ENCODE results near the gene SPSB1. TPM values are rescaled to one million over a fixed set of nuclear protein-coding genes. Genes with fewer than 3 reads are reported as not detected.

Gene SPSB1
- total RNA-seq = 10 to 100 TPM; 40.0 to 82.1 (median 52.6) TPM

DNA sequence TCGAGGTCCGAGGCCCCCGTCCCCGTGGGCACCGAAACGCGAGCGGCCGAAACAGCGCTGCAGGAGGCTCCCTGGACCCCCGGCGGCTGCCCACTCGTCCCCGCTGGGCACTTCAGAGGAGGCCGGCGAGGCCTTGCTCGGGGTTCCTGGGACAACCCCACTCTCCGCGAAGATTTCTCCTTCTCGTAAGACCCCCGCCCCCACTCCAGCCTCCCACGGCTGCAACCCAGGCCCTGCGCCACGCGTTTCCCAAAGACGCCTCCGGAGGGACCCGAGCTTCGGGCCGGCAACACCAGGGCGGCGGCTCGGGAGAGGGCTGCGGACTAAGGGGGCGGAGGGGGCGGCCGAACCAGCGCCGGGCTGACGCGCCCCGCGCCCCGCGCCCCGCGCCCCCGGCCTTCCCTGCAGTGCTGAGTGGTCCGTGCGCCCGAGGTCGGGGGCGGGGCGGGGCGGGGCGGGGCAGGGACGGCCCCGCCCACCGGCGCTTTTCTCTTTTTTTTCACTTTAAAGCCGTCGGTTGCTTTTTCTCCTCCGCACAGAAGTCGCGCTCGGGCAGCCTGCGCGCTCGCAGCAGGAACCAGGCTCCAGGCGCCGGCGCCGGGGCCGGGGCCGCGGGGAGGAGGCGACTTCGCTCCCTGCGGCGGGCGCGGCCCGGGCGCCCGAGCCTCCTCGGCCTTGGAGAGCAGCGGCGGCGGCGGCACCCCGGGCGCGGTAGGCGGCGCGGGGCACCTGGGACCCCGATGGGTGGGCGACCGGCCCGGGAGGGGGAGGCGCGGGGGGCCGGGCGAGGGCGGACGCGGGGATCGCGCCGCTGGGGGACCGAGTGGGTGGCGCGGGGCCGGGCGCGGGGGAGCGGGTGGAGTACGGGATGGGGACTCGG lies at the start of gene SPSB1:
TSS of gene SPSB1 (plus strand) at position 534 of the 880 bp plus-strand sequence. CDS start 62,998 bp downstream, outside the sequence.
- 5% methylated on average over 45 of the region's 119 CpGs; no CpG with 5 or more reads in 1 of the 2 donors for WGBS, 2 donors (ENCODE audit: low coverage in 1 of 2)
- in situ Hi-C loops (cut with MboI; ENCODE audit: low pct_ligation_motif_present in 1 of 4, low pct_unique_long_range_greater_than_20kb in 1 of 4, low sequenced_read_pairs in 3 of 4) = loop anchor here in 1 of 4 donors (25.0 kb wide), 1 partner anchor 170 kb away; no protein-coding TSS in a partner anchor
- Histone ChIP-seq H3K36me3 (no peaks in the 10 kb centered on the region), H3K27me3 (no peaks in the 10 kb centered on the region), H3K4me3 (peak within 1 kb of the TSS; percentile 59 to 99 (median 82)), H3K9me3 (peaks cover 9 to 10% of the 10 kb centered on the region in 2 donors), H3K27ac (peak within 1 kb of the TSS; percentile 94 to 96 (median 96)), H3K4me1 (peaks cover 20 to 44% (median 30%) of the 10 kb centered on the region in 4 donors)
- peak; percentile 88 for DNase-seq
- intact Hi-C loops (cut with DNase I; ENCODE audit: low total_unique reads) = loop anchor here (5.0 to 10.0 kb wide), 2 partner anchors 82 to 160 kb away; no protein-coding TSS in a partner anchor
- peak; percentile 84 to 94 (median 91) for TF ChIP-seq POLR2AphosphoS5 (IDR thresholded peaks at IDR 0.05)
- TF ChIP-seq, protein P1, sequence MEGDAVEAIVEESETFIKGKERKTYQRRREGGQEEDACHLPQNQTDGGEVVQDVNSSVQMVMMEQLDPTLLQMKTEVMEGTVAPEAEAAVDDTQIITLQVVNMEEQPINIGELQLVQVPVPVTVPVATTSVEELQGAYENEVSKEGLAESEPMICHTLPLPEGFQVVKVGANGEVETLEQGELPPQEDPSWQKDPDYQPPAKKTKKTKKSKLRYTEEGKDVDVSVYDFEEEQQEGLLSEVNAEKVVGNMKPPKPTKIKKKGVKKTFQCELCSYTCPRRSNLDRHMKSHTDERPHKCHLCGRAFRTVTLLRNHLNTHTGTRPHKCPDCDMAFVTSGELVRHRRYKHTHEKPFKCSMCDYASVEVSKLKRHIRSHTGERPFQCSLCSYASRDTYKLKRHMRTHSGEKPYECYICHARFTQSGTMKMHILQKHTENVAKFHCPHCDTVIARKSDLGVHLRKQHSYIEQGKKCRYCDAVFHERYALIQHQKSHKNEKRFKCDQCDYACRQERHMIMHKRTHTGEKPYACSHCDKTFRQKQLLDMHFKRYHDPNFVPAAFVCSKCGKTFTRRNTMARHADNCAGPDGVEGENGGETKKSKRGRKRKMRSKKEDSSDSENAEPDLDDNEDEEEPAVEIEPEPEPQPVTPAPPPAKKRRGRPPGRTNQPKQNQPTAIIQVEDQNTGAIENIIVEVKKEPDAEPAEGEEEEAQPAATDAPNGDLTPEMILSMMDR (IDR thresholded peaks at IDR 0.05) = peak in 2 of 5 experiments; percentile 8 to 16
- peak; percentile 73 for TF ChIP-seq POLR2A (IDR thresholded peaks at IDR 0.05)
- TF ChIP-seq EP300 (IDR thresholded peaks at IDR 0.05; ENCODE audit: low read depth) = no peak

DNA sequence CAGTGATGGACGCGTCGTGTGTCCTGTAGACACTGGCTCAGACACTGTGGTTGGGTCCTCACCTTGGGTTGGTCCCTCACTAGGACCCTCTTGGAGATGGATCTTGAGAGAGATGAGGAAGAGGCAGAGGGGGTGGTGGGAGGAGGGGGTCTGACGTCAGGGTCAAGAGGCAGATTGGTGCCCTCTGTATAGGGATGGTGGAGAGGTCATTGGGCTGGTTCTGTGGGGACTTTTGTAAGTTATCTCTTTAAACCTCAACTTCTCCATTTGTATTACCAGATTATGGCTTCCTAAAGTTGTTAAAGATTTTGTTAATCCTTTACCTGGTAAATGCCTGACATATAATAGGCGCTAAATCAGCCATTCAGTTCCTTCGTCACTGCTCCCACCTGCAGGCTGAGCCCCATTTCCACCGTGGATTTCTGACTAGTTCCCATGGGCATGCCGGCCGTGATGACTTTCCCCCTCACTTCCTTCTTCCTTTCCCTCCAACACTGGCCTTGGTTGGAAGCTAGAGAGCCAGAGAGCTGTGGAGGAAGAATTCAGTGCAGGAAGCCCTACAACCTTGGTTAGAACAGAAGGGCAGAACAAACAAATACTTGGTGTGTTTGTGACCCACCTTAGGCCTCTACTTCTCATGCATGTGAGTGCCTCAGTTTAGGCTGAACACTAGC lies 49.5 kb upstream of the SPSB1 start:
- Histone ChIP-seq H3K27ac (peak overlapping the region; percentile 41 to 66 (median 50)), H3K4me1 (peaks cover 26 to 70% (median 46%) of the 10 kb centered on the region in 4 donors)
- TF ChIP-seq POLR2AphosphoS5 (IDR thresholded peaks at IDR 0.05) = no peak
- no peak for TF ChIP-seq POLR2A (IDR thresholded peaks at IDR 0.05)
- TF ChIP-seq, protein P1 (IDR thresholded peaks at IDR 0.05) = no peak
- no peak for TF ChIP-seq EP300 (IDR thresholded peaks at IDR 0.05; ENCODE audit: low read depth)

DNA sequence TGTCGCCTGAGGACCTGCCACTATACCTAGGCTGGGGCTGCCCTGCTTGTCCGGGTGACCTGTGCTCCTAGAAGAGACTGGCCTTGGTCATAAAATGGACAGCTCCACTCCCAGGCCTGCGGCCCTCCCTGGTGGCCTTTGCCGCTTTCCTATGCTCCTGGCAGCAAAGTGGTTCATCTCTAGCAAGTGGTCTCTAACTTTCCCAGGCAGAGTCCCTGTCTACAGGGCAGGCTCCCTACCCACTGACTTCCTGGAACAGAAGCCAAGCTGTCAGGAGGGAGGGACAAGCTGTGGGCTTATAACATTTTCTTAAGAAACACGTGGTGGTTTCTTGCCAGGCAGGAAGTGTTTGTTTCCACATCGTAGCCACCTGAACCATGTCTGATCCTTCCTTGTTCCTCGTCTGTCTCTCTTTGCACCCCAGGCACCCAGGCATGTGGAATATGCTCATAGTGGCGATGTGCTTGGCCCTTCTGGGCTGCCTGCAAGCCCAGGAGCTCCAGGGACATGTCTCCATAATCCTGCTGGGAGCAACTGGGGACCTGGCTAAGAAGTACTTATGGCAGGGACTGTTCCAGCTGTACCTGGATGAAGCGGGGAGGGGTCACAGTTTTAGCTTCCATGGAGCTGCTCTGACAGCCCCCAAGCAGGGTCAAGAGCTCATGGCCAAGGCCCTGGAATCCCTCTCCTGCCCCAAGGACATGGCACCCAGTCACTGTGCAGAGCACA lies 48.0 kb upstream of the SPSB1 start:
- no peak overlapping the region for H3K4me3 ChIP-seq
- intact Hi-C loops (cut with DNase I; ENCODE audit: low total_unique reads) (no loop called here), in situ Hi-C loops (cut with MboI; ENCODE audit: low pct_ligation_motif_present in 1 of 4, low pct_unique_long_range_greater_than_20kb in 1 of 4, low sequenced_read_pairs in 3 of 4) (no loop called here)
- peak overlapping the region; percentile 47 to 70 (median 62) for H3K27ac ChIP-seq
- no peaks in the 10 kb centered on the region for H3K9me3 ChIP-seq
- H3K4me1 ChIP-seq = peaks cover 13 to 70% (median 34%) of the 10 kb centered on the region in 4 donors
- H3K27me3 ChIP-seq = no peaks in the 10 kb centered on the region
- WGBS, 2 donors (ENCODE audit: low coverage in 1 of 2) = 50 to 54% methylated on average over 2 to 8 of the region's 9 CpGs
- peak in 1 of 3 donors; percentile 9 for TF ChIP-seq POLR2AphosphoS5 (IDR thresholded peaks at IDR 0.05)
- TF ChIP-seq, protein P1 (IDR thresholded peaks at IDR 0.05) = no peak
- no peak for TF ChIP-seq EP300 (IDR thresholded peaks at IDR 0.05; ENCODE audit: low read depth)
- TF ChIP-seq POLR2A (IDR thresholded peaks at IDR 0.05) = no peak
- peak; percentile 61 for DNase-seq
- no peaks in the 10 kb centered on the region for H3K36me3 ChIP-seq

More for the DNA sequence above, 49.5 kb upstream of the SPSB1 start:
- Histone ChIP-seq H3K4me3 (no peak overlapping the region), H3K27me3 (no peaks in the 10 kb centered on the region), H3K9me3 (no peaks in the 10 kb centered on the region), H3K36me3 (no peaks in the 10 kb centered on the region)
- DNase-seq = no peak
- WGBS, 2 donors (ENCODE audit: low coverage in 1 of 2) = 71 to 80% methylated on average over 6 to 9 of the region's 9 CpGs
- intact Hi-C loops (cut with DNase I; ENCODE audit: low total_unique reads) = no loop called here
- in situ Hi-C loops (cut with MboI; ENCODE audit: low pct_ligation_motif_present in 1 of 4, low pct_unique_long_range_greater_than_20kb in 1 of 4, low sequenced_read_pairs in 3 of 4) = no loop called here
